Measurements from ENCODE around the gene SEPTIN12.

GRCh38 chr16:4765511-4766474 is 22.4 kb downstream of the SEPTIN12 start:
- TF ChIP-seq CTCF (conservative IDR thresholded peaks at IDR 0.05; ENCODE audit: low read depth, low read length): no peak
- no peak for TF ChIP-seq EZH2 (IDR thresholded peaks at IDR 0.05; ENCODE audit: borderline replicate concordance, low read depth, low read length, poor library complexity, severe bottlenecking)

All from A673 (cell line).